HCT116 (cell line): ENCODE results near the gene WDR72.

ENCODE experiments used
- CBX3 ChIP-seq: IDR thresholded peaks from 2 replicates; pipeline ENCODE4 v1.6.1; 2012; ENCODE audit warnings: low read depth
- ELF1 ChIP-seq: IDR thresholded peaks from 2 replicates; pipeline ENCODE4 v1.6.1; 2012; ENCODE audit warnings: low read depth, borderline replicate concordance
- EZH2 ChIP-seq: fragments of 200-600 bp; sonication (generic); IDR thresholded peaks from 2 replicates; pipeline ENCODE4 v1.6.1; 2017; ENCODE audit warnings: antibody characterized with exemption, mixed run types
- POLR2A ChIP-seq: IDR thresholded peaks from 2 replicates; pipeline ENCODE4 v1.7.0; 2011; ENCODE audit warnings: borderline replicate concordance; ENCODE audit not compliant: insufficient read depth, insufficient read length; ENCODE audit errors: extremely low read depth
- POLR2AphosphoS5 ChIP-seq: IDR thresholded peaks from 2 replicates; pipeline ENCODE4 v1.6.1; 2011; ENCODE audit warnings: mild to moderate bottlenecking, low read depth, low read length, moderate library complexity
- RAD21 ChIP-seq: IDR thresholded peaks from 2 replicates; pipeline ENCODE4 v1.6.1; 2012; ENCODE audit warnings: low read depth, mild to moderate bottlenecking
- TF ChIP-seq, protein P1 (sequence below), 3 experiments: fragments of 200-600 bp in 1 of 3; sonication (generic) in 1 of 3; IDR thresholded peaks in 2 of 3; conservative IDR thresholded peaks in 1 of 3; 2 replicates each; pipeline ENCODE4 v1.5.1; 2012 to 2017; ENCODE audit warnings: low read depth in 2 of 3, low read length in 2 of 3, antibody characterized with exemption in 1 of 3, borderline replicate concordance in 1 of 3, control low read depth in 1 of 3, mild to moderate bottlenecking in 1 of 3, mixed read lengths in 1 of 3, mixed run types in 1 of 3, moderate library complexity in 1 of 3; ENCODE audit not compliant: insufficient read depth in 1 of 3
- TF ChIP-seq, protein P2 (sequence below): IDR thresholded peaks from 2 replicates; pipeline ENCODE4 v1.6.1; 2011; ENCODE audit warnings: mild to moderate bottlenecking, low read length, moderate library complexity; ENCODE audit not compliant: insufficient replicate concordance; ENCODE audit errors: extremely low read depth
- TF ChIP-seq, protein P3 (sequence below): IDR thresholded peaks from 2 replicates; pipeline ENCODE4 v1.6.1; 2012; ENCODE audit warnings: low read depth

DNA sequence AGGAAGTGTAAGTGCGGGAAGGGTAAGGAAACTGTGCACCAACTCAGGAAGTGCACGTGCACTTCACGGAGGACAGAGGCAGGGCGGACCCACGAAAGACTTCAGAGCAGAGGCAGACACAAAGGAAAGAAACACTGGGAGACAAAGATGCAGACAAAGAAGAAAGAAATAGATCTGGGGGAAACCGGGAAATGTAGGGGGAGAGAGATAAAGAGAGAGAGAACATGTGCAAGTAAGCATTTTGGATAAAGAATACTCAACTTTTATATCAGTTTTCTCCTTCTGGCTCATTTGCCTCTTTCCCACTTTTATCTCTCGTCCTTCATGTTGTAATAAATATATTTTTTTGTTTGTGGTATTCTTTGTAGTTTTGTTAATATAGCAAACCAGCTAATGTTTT, 204.2 kb downstream of the WDR72 start:
- TF ChIP-seq POLR2A, result no peak
- no peak for TF ChIP-seq ELF1
- TF ChIP-seq, protein P1, sequence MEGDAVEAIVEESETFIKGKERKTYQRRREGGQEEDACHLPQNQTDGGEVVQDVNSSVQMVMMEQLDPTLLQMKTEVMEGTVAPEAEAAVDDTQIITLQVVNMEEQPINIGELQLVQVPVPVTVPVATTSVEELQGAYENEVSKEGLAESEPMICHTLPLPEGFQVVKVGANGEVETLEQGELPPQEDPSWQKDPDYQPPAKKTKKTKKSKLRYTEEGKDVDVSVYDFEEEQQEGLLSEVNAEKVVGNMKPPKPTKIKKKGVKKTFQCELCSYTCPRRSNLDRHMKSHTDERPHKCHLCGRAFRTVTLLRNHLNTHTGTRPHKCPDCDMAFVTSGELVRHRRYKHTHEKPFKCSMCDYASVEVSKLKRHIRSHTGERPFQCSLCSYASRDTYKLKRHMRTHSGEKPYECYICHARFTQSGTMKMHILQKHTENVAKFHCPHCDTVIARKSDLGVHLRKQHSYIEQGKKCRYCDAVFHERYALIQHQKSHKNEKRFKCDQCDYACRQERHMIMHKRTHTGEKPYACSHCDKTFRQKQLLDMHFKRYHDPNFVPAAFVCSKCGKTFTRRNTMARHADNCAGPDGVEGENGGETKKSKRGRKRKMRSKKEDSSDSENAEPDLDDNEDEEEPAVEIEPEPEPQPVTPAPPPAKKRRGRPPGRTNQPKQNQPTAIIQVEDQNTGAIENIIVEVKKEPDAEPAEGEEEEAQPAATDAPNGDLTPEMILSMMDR (IDR thresholded peaks at IDR 0.05 in 2 of 3, conservative IDR thresholded peaks at IDR 0.05 in 1 of 3; ENCODE audit: borderline replicate concordance in 1 of 3, insufficient read depth in 1 of 3, low read depth in 2 of 3, low read length in 2 of 3), result no peak
- TF ChIP-seq, protein P2, sequence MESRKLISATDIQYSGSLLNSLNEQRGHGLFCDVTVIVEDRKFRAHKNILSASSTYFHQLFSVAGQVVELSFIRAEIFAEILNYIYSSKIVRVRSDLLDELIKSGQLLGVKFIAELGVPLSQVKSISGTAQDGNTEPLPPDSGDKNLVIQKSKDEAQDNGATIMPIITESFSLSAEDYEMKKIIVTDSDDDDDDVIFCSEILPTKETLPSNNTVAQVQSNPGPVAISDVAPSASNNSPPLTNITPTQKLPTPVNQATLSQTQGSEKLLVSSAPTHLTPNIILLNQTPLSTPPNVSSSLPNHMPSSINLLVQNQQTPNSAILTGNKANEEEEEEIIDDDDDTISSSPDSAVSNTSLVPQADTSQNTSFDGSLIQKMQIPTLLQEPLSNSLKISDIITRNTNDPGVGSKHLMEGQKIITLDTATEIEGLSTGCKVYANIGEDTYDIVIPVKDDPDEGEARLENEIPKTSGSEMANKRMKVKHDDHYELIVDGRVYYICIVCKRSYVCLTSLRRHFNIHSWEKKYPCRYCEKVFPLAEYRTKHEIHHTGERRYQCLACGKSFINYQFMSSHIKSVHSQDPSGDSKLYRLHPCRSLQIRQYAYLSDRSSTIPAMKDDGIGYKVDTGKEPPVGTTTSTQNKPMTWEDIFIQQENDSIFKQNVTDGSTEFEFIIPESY, result no peak
- no peak for TF ChIP-seq POLR2AphosphoS5
- TF ChIP-seq, protein P3, sequence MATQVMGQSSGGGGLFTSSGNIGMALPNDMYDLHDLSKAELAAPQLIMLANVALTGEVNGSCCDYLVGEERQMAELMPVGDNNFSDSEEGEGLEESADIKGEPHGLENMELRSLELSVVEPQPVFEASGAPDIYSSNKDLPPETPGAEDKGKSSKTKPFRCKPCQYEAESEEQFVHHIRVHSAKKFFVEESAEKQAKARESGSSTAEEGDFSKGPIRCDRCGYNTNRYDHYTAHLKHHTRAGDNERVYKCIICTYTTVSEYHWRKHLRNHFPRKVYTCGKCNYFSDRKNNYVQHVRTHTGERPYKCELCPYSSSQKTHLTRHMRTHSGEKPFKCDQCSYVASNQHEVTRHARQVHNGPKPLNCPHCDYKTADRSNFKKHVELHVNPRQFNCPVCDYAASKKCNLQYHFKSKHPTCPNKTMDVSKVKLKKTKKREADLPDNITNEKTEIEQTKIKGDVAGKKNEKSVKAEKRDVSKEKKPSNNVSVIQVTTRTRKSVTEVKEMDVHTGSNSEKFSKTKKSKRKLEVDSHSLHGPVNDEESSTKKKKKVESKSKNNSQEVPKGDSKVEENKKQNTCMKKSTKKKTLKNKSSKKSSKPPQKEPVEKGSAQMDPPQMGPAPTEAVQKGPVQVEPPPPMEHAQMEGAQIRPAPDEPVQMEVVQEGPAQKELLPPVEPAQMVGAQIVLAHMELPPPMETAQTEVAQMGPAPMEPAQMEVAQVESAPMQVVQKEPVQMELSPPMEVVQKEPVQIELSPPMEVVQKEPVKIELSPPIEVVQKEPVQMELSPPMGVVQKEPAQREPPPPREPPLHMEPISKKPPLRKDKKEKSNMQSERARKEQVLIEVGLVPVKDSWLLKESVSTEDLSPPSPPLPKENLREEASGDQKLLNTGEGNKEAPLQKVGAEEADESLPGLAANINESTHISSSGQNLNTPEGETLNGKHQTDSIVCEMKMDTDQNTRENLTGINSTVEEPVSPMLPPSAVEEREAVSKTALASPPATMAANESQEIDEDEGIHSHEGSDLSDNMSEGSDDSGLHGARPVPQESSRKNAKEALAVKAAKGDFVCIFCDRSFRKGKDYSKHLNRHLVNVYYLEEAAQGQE, result no peak
- TF ChIP-seq EZH2, result no peak
- no peak for TF ChIP-seq RAD21
- no peak for TF ChIP-seq CBX3
